HTR-8/SVneo (cell line): Measurements from ENCODE around the gene SPCS3.
"Not testable (repeated sequence)": the region's sequence is repeated elsewhere in the genome, so short reads cannot be mapped to it uniquely, and the experiment has no call there.

Source experiments
- DNase-seq: peaks from one replicate; pipeline ENCODE4 v3.0.0; 2011; ENCODE audit warnings: low spot score, mixed read lengths; ENCODE audit not compliant: insufficient read length
- FAIRE-seq: peaks from 2 replicates; lab custom pipeline; 2011; peaks lifted over from hg19 to GRCh38; lab: Jason Lieb, UNC

The SPCS3 gene

GRCh38 chr4:176340871-176341685 is 21.3 kb downstream of the SPCS3 start:
- FAIRE-seq (peak; percentile 63), DNase-seq (peak; percentile 43)

GRCh38 chr4:176342384-176342783 is 22.6 kb downstream of the SPCS3 start:
- FAIRE-seq (no peak), DNase-seq (no peak)

GRCh38 chr4:176343286-176343685 is 23.5 kb downstream of the SPCS3 start:
- DNase-seq (no peak), FAIRE-seq (no peak)

GRCh38 chr4:176345346-176345745 is 25.6 kb downstream of the SPCS3 start:
- FAIRE-seq, DNase-seq: not testable (repeated sequence)

GRCh38 chr4:176346836-176347235 is 27.1 kb downstream of the SPCS3 start:
- DNase-seq: not testable (repeated sequence)

GRCh38 chr4:176350671-176351070 is 30.9 kb downstream of the SPCS3 start:
- FAIRE-seq (no peak), DNase-seq (no peak)

More at GRCh38 chr4:176346836-176347235, 27.1 kb downstream of the SPCS3 start:
- not testable (repeated sequence) for FAIRE-seq

GRCh38 chr4:176354884-176355283 is 35.1 kb downstream of the SPCS3 start:
- FAIRE-seq (no peak), DNase-seq (no peak)

GRCh38 chr4:176357359-176358082 is 37.8 kb downstream of the SPCS3 start:
- no peak for FAIRE-seq
- DNase-seq: no peak

- FAIRE-seq: no peak
Observed at GRCh38 chr4:176358083-176358469, 38.3 kb downstream of the SPCS3 start.

GRCh38 chr4:176359590-176359989 is 39.8 kb downstream of the SPCS3 start:
- DNase-seq (no peak), FAIRE-seq (no peak)

More at GRCh38 chr4:176358083-176358469, 38.3 kb downstream of the SPCS3 start:
- DNase-seq: no peak

GRCh38 chr4:176360446-176360845 is 40.7 kb downstream of the SPCS3 start:
- DNase-seq (no peak), FAIRE-seq (no peak)

- FAIRE-seq: no peak
- DNase-seq: no peak
Observed at GRCh38 chr4:176363072-176363471, 43.3 kb downstream of the SPCS3 start.

- peak; percentile 65 for FAIRE-seq
- no peak for DNase-seq
Observed at GRCh38 chr4:176367771-176368465, 48.2 kb downstream of the SPCS3 start.

- FAIRE-seq (no peak), DNase-seq (peak; percentile 25)
Observed at GRCh38 chr4:176376032-176376614, 56.4 kb downstream of the SPCS3 start.

GRCh38 chr4:176377780-176378179 is 58.0 kb downstream of the SPCS3 start:
- peak; percentile 19 for DNase-seq

GRCh38 chr4:176380352-176381157 is 60.8 kb downstream of the SPCS3 start:
- FAIRE-seq (no peak), DNase-seq (no peak)

More at GRCh38 chr4:176377780-176378179, 58.0 kb downstream of the SPCS3 start:
- peak; percentile 73 for FAIRE-seq
